GM12878 (cell line): ENCODE measurements around the gene WASF2. TPM values are rescaled to one million over a fixed set of nuclear protein-coding genes. Genes with fewer than 3 reads are reported as not detected.

Source experiments
- ATAC-seq: fragments of 200-7000 bp; cut with Tn5 transposase; 3 replicates; pipeline ENCODE4 v1.9.1; 2020; ENCODE audit warnings: mild to moderate bottlenecking, moderate library complexity
- BruUV-seq: library from RNA; stranded (reverse); fragments of 400-500 nt; replicated peaks from 2 replicates; lab custom pipeline; 2021; lab: Mats Ljungman, UMichigan
- CTCF ChIA-PET: fragments of 300-600 bp; sonication (Branson Sonifier 250); formaldehyde crosslinking; extraction: SDS; loops from one replicate; lab custom pipeline; 2021; ENCODE audit warnings: inconsistent platforms; lab: Yijun Ruan, JAX
- POLR2A ChIA-PET: fragments of 350-600 bp; formaldehyde crosslinking; extraction: SDS; loops from one replicate; lab custom pipeline; 2021; ENCODE audit warnings: inconsistent platforms; lab: Charles Lee
- RAD21 ChIA-PET: fragments of 300-600 bp; sonication (Branson Sonifier 250); formaldehyde crosslinking; loops from one replicate; lab custom pipeline; 2023; ENCODE audit warnings: antibody characterized with exemption; ENCODE audit not compliant: unreplicated experiment; lab: Charles Lee
- SMC1A ChIA-PET: fragments of 300-600 bp; sonication (Branson Sonifier 250); formaldehyde crosslinking; loops from one replicate; lab custom pipeline; 2023; ENCODE audit not compliant: unreplicated experiment, uncharacterized antibody; lab: Charles Lee
- DNase-seq: peaks from one replicate; pipeline ENCODE4 v3.0.0-alpha.2; 2011; ENCODE audit warnings: low read depth, low spot score
- FAIRE-seq: peaks from 3 replicates; lab custom pipeline; 2011; peaks lifted over from hg19 to GRCh38; lab: Jason Lieb, UNC
- H2AFZ ChIP-seq: 2 replicates; pipeline ENCODE4 v1.6.0; 2011; ENCODE audit warnings: low read depth, low read length, control low read depth; ENCODE audit not compliant: control insufficient read depth
- H3K27ac ChIP-seq: 2 replicates; pipeline ENCODE4 v1.5.1; 2011; ENCODE audit warnings: control low read depth; ENCODE audit not compliant: control insufficient read depth, insufficient read depth
- H3K27me3 ChIP-seq, 2 experiments: replicated peaks in 1 of 2; 2 replicates each; pipeline versions ENCODE4 v1.6.0 to v1.6.1; 2011; ENCODE audit warnings: low read length in 1 of 2; ENCODE audit not compliant: control insufficient read depth in 2 of 2, insufficient read depth in 2 of 2
- H3K36me3 ChIP-seq, 2 experiments: 2 replicates each; pipeline ENCODE4 v1.5.1; 2011; ENCODE audit warnings: low read length in 1 of 2; ENCODE audit not compliant: control insufficient read depth in 2 of 2, insufficient read depth in 2 of 2
- H3K4me1 ChIP-seq: 2 replicates; pipeline ENCODE4 v1.6.1; 2011; ENCODE audit warnings: mild to moderate bottlenecking, low read length, moderate library complexity, mixed read lengths; ENCODE audit not compliant: control insufficient read depth, insufficient read depth
- H3K4me2 ChIP-seq: 2 replicates; pipeline ENCODE4 v1.6.0; 2011; ENCODE audit warnings: control low read depth; ENCODE audit not compliant: control insufficient read depth, insufficient read depth
- H3K4me3 ChIP-seq: fragments of 200-600 bp; sonication (generic); 2 replicates; pipeline ENCODE4 v1.5.1; 2016
- H3K79me2 ChIP-seq: 2 replicates; pipeline ENCODE4 v1.6.0; 2011; ENCODE audit warnings: low read length; ENCODE audit not compliant: control insufficient read depth, insufficient read depth
- H3K9ac ChIP-seq: 2 replicates; pipeline ENCODE4 v1.8.0; 2011; ENCODE audit warnings: low read length, control low read depth, mixed read lengths; ENCODE audit not compliant: control insufficient read depth, insufficient read depth
- H3K9me3 ChIP-seq: replicated peaks from 3 replicates; pipeline ENCODE4 v1.5.1; 2011; ENCODE audit warnings: mild to moderate bottlenecking, low read length; ENCODE audit not compliant: control insufficient read depth, insufficient read depth
- H4K20me1 ChIP-seq: 2 replicates; pipeline ENCODE4 v1.6.0; 2011; ENCODE audit not compliant: control insufficient read depth, insufficient read depth
- ASH2L ChIP-seq: fragments of 300-600, 200-600 bp; sonication (generic); IDR thresholded peaks from 2 replicates; pipeline ENCODE4 v1.6.1; 2017; ENCODE audit warnings: low read depth, mild to moderate bottlenecking, borderline replicate concordance
- BACH1 ChIP-seq: fragments of 450-650 bp; IDR thresholded peaks from 2 replicates; pipeline ENCODE4 v1.6.1; 2017; ENCODE audit warnings: mild to moderate bottlenecking, borderline replicate concordance
- EED ChIP-seq: sonication (generic); IDR thresholded peaks from 2 replicates; pipeline ENCODE4 v1.6.1; 2016; ENCODE audit warnings: antibody characterized with exemption, low read depth
- ESRRA ChIP-seq: IDR thresholded peaks from 2 replicates; pipeline ENCODE4 v1.6.1; 2012; ENCODE audit warnings: mild to moderate bottlenecking, low read length, improper control_type of control experiment
- GABPA ChIP-seq: IDR thresholded peaks from 2 replicates; pipeline ENCODE4 v1.6.1; 2014; ENCODE audit warnings: antibody characterized with exemption, low read depth, mild to moderate bottlenecking, inconsistent platforms
- JUND ChIP-seq: IDR thresholded peaks from 2 replicates; pipeline ENCODE4 v1.6.1; 2012; ENCODE audit warnings: low read depth, mild to moderate bottlenecking, low read length, improper control_type of control experiment, moderate library complexity
- KAT2A ChIP-seq: conservative IDR thresholded peaks from 2 replicates; pipeline ENCODE4 v1.6.1; 2011; ENCODE audit warnings: low read depth, low read length; ENCODE audit not compliant: control insufficient read depth
- MEF2A ChIP-seq: IDR thresholded peaks from 2 replicates; pipeline ENCODE4 v1.6.1; 2011; ENCODE audit warnings: low read depth, mild to moderate bottlenecking, low read length, moderate library complexity; ENCODE audit not compliant: insufficient read depth
- MYB ChIP-seq: fragments of 150-350 bp; IDR thresholded peaks from 2 replicates; pipeline ENCODE4 v1.6.1; 2014; ENCODE audit warnings: mild to moderate bottlenecking, low read depth, low read length, borderline replicate concordance
- NR2F1 ChIP-seq: fragments of 450-650 bp; conservative IDR thresholded peaks from 2 replicates; pipeline ENCODE4 v1.6.1; 2017; ENCODE audit warnings: mild to moderate bottlenecking
- SP1 ChIP-seq: IDR thresholded peaks from one replicate; pipeline ENCODE4 v1.6.1; 2011; ENCODE audit warnings: low read depth, low read length
- STAT3 ChIP-seq: IDR thresholded peaks from 2 replicates; pipeline ENCODE4 v1.6.1; 2011; ENCODE audit warnings: low read depth, low read length, improper control_type of control experiment
- SUZ12 ChIP-seq: fragments of 200-600 bp; sonication (generic); IDR thresholded peaks from one replicate; pipeline ENCODE4 v1.6.1; 2018; ENCODE audit warnings: antibody characterized with exemption, mild to moderate bottlenecking; ENCODE audit not compliant: unreplicated experiment
- TCF3 ChIP-seq: IDR thresholded peaks from 2 replicates; pipeline ENCODE4 v1.6.1; 2012; ENCODE audit warnings: low read depth, mild to moderate bottlenecking, low read length, borderline replicate concordance; ENCODE audit not compliant: insufficient read depth
- USF1 ChIP-seq: IDR thresholded peaks from 2 replicates; pipeline ENCODE4 v1.6.1; 2011; ENCODE audit warnings: borderline replicate concordance, low read depth, mild to moderate bottlenecking, moderate library complexity, mixed read lengths, low read length; ENCODE audit not compliant: insufficient read depth; ENCODE audit errors: extremely low read length
- WRNIP1 ChIP-seq: IDR thresholded peaks from 2 replicates; pipeline ENCODE4 v1.6.1; 2011; ENCODE audit warnings: low read depth, low read length, improper control_type of control experiment, borderline replicate concordance
- ZZZ3 ChIP-seq: IDR thresholded peaks from 2 replicates; pipeline ENCODE4 v1.6.1; 2011; ENCODE audit warnings: low read depth; ENCODE audit not compliant: control insufficient read depth, insufficient read length
- WGBS: methylation state at CpG from one replicate; pipeline ENCODE4 v1.1.6; 2016; ENCODE audit warnings: low lambda C conversion rate; ENCODE audit not compliant: insufficient replicate concordance, insufficient coverage; ENCODE audit errors: missing lambda C conversion rate; 5-methylcytosine and 5-hydroxymethylcytosine counted together
- in situ Hi-C: fragments of 300-500 bp; cut with MboI; formaldehyde crosslinking; loops from 9 replicates; pipeline ENCODE4 v1.14.3; 2018; ENCODE audit warnings: mixed read lengths
- intact Hi-C: fragments of 100-400 bp; cut with micrococcal nuclease; formaldehyde crosslinking; loops from one replicate; pipeline ENCODE4 v1.14.2; 2022; ENCODE audit not compliant: unreplicated experiment
- polyA plus RNA-seq, 11 experiments: library from polyadenylated mRNA; depleted of rRNA in 4 of 11; unstranded in 6 of 11; stranded (reverse) in 5 of 11; fragments of >200 nt; fragmentation: Nextera tagmentation in 4 of 11; fragmentation: Illumina TruSeq in 1 of 11; extraction: Ambion mirVana in 4 of 11; extraction: Trizol in 1 of 11; gene quantifications; 1 replicate in 1 of 11; 2 replicates in 10 of 11; pipeline versions ENCODE4 v1.2.1 to v1.2.3, GENCODE V29; 2011 to 2016; ENCODE audit warnings: inconsistent platforms in 2 of 11, missing spikeins in 2 of 11, low read depth in 1 of 11
- total RNA-seq, 4 experiments: library from RNA; depleted of rRNA in 3 of 4; stranded (reverse); fragments of >200 nt in 3 of 4; fragmentation: Illumina TruSeq in 1 of 4; extraction: Trizol in 1 of 4; gene quantifications; 2 replicates each; pipeline versions ENCODE4 v1.2.1 to v1.2.3, GENCODE V29; 2013 to 2021
- TF ChIP-seq, protein P1 (sequence below): fragments of 450-650 bp; IDR thresholded peaks from 2 replicates; pipeline ENCODE4 v1.6.1; 2018; ENCODE audit warnings: mild to moderate bottlenecking, low read depth, moderate library complexity; ENCODE audit not compliant: partially characterized antibody

The WASF2 gene
- total and polyA plus RNA-seq, 10 of the 15 experiments (the other 5 are each of a cell fraction or from before 2014, with no cell fraction given) = 7.0 to 111 (median 37.1) TPM

DNA sequence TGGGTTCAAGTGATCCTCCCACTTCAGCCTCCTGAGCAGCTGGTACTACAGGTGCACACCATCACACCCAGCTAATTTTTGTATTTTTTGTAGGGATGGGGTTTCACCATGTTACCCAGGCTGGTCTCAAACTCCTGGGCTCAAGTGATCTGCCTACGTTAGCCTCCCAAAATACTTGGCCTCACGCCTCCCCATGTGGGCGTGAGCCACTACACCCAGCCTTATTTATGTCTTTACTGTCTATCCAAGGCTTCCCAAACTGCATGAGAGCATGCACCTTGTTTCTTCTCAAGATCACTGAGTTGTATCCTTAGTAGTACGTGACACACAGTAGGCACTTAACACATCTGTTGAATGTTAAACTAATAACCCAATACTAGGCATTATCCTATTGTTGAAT is 14.2 kb downstream of the WASF2 start:
- no TSS peak for BruUV-seq
- POLR2A ChIA-PET = interaction anchor here (1.1 to 1.7 kb wide), 3 partner anchors 13 to 41 kb away, joined by 3 to 4 read pairs (median 3); no protein-coding TSS in a partner anchor
- SMC1A ChIA-PET = interaction anchor here (1.4 to 2.1 kb wide), 5 partner anchors 9 to 30 kb away, joined by 3 to 6 read pairs (median 5); no protein-coding TSS in a partner anchor
- RAD21 ChIA-PET = interaction anchor here (1.1 to 2.9 kb wide), 3 partner anchors 15 to 50 kb away, joined by 4 to 8 read pairs (median 4); partner anchors contain the start of gene WASF2
- Histone ChIP-seq H3K4me2 (peak overlapping the region; percentile 27), H3K9me3 (no peaks in the 10 kb centered on the region; the same call in 2 of the 3 replicates), H4K20me1 (no peaks in the 10 kb centered on the region), H3K4me1 (peaks cover 60% of the 10 kb centered on the region), H3K79me2 (peaks cover 91% of the 10 kb centered on the region), H3K27ac (peak overlapping the region; percentile 2; the same call in 1 of the 2 replicates), H3K9ac (no peak overlapping the region), H3K4me3 (no peak overlapping the region), H2AFZ (no peak overlapping the region), H3K36me3 (peaks cover 0 to 2% of the 10 kb centered on the region in 2 experiments; a peak in 3 of 4 replicates), H3K27me3 (no peaks in the 10 kb centered on the region)
- DNase-seq (no peak), ATAC-seq (no peak), FAIRE-seq (no peak)
- CTCF ChIA-PET = interaction anchor here (0.6 to 1.9 kb wide), 3 partner anchors 13 to 660 kb away, joined by 3 to 5 read pairs (median 3); no protein-coding TSS in a partner anchor
- 32% methylated on average over 4 of the region's 4 CpGs for WGBS
- intact Hi-C loops = no loop called here
- no peak for TF ChIP-seq ESRRA
- TF ChIP-seq ASH2L = no peak
- TF ChIP-seq GABPA = no peak
- TF ChIP-seq JUND = no peak
- TF ChIP-seq, protein P1, sequence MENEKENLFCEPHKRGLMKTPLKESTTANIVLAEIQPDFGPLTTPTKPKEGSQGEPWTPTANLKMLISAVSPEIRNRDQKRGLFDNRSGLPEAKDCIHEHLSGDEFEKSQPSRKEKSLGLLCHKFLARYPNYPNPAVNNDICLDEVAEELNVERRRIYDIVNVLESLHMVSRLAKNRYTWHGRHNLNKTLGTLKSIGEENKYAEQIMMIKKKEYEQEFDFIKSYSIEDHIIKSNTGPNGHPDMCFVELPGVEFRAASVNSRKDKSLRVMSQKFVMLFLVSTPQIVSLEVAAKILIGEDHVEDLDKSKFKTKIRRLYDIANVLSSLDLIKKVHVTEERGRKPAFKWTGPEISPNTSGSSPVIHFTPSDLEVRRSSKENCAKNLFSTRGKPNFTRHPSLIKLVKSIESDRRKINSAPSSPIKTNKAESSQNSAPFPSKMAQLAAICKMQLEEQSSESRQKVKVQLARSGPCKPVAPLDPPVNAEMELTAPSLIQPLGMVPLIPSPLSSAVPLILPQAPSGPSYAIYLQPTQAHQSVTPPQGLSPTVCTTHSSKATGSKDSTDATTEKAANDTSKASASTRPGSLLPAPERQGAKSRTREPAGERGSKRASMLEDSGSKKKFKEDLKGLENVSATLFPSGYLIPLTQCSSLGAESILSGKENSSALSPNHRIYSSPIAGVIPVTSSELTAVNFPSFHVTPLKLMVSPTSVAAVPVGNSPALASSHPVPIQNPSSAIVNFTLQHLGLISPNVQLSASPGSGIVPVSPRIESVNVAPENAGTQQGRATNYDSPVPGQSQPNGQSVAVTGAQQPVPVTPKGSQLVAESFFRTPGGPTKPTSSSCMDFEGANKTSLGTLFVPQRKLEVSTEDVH = no peak
- no peak for TF ChIP-seq STAT3
- TF ChIP-seq USF1 = no peak
- TF ChIP-seq MYB = no peak
- no peak for TF ChIP-seq TCF3
- no peak for TF ChIP-seq NR2F1
- TF ChIP-seq SUZ12 = no peak
- no peak for TF ChIP-seq SP1
- TF ChIP-seq EED = no peak
- no peak for TF ChIP-seq KAT2A
- TF ChIP-seq BACH1 = no peak
- no peak for TF ChIP-seq MEF2A
- TF ChIP-seq ZZZ3 = no peak
- no peak for TF ChIP-seq WRNIP1
- in situ Hi-C loops = no loop called here
